Raji (cell line): ENCODE measurements around the gene FLT3LG.
A peak's percentile ranks its signal among the peaks of the same experiment; 100 is the strongest.

ENCODE experiments used
- POLR2A ChIP-seq: IDR thresholded peaks from 2 replicates; pipeline ENCODE4 v1.6.1; 2011; ENCODE audit warnings: low read depth, low read length, control low read depth; ENCODE audit not compliant: insufficient read depth

FLT3LG gene

GRCh38 chr19:49453013-49453756, 20.8 kb upstream of the FLT3LG start, which contains the start of gene ALDH16A1:
TSS of gene ALDH16A1 (plus strand) at chr19:49453225. CDS start at chr19:49453332, 107 bp downstream.
- peak; percentile 91 for TF ChIP-seq POLR2A

GRCh38 chr19:49453757-49454240, 20.2 kb upstream of the FLT3LG start:
- TF ChIP-seq POLR2A = no peak

- no peak for TF ChIP-seq POLR2A
Measured at GRCh38 chr19:49455773-49456172, 18.2 kb upstream of the FLT3LG start.

- no peak for TF ChIP-seq POLR2A
Measured at GRCh38 chr19:49456326-49456725, 17.7 kb upstream of the FLT3LG start.

GRCh38 chr19:49458567-49458903, 15.5 kb upstream of the FLT3LG start:
- no peak for TF ChIP-seq POLR2A

- no peak for TF ChIP-seq POLR2A
Measured at GRCh38 chr19:49459388-49459787, 14.6 kb upstream of the FLT3LG start.

GRCh38 chr19:49461656-49462055, 12.4 kb upstream of the FLT3LG start:
- TF ChIP-seq POLR2A = no peak

GRCh38 chr19:49462492-49462891, 11.5 kb upstream of the FLT3LG start:
- TF ChIP-seq POLR2A = no peak

- TF ChIP-seq POLR2A = no peak
Measured at GRCh38 chr19:49463960-49464740, 9.9 kb upstream of the FLT3LG start.

GRCh38 chr19:49465371-49465770, 8.6 kb upstream of the FLT3LG start:
- TF ChIP-seq POLR2A = no peak

GRCh38 chr19:49468199-49468598, 5.8 kb upstream of the FLT3LG start:
- no peak for TF ChIP-seq POLR2A

GRCh38 chr19:49468746-49469447, 5.1 kb upstream of the FLT3LG start:
- no peak for TF ChIP-seq POLR2A

- TF ChIP-seq POLR2A = no peak
Measured at GRCh38 chr19:49469828-49470614, 4.0 kb upstream of the FLT3LG start.

GRCh38 chr19:49470615-49470978, 3.4 kb upstream of the FLT3LG start:
- TF ChIP-seq POLR2A = no peak

- no peak for TF ChIP-seq POLR2A
Measured at GRCh38 chr19:49472936-49473335, 1.1 kb upstream of the FLT3LG start.

- TF ChIP-seq POLR2A = no peak
Measured at GRCh38 chr19:49474542-49474924, 518 bp downstream of the FLT3LG start.
